PC-9 (cell line): ENCODE measurements around the gene ILDR1. TPM values are rescaled to one million over a fixed set of nuclear protein-coding genes. Genes with fewer than 3 reads are reported as not detected.

Source experiments
- BruUV-seq: library from RNA; stranded (reverse); fragments of 400-500 nt; replicated peaks from 2 replicates; lab custom pipeline; 2021; lab: Mats Ljungman, UMichigan
- CTCF ChIA-PET: fragments of 300-600 bp; sonication (Branson Sonifier 250); formaldehyde crosslinking; loops from one replicate; lab custom pipeline; 2022; ENCODE audit warnings: antibody characterized with exemption; lab: Charles Lee
- POLR2A ChIA-PET: fragments of 300-600 bp; sonication (Branson Sonifier 250); formaldehyde crosslinking; loops from one replicate; lab custom pipeline; 2022; ENCODE audit warnings: antibody characterized with exemption; ENCODE audit not compliant: unreplicated experiment; lab: Charles Lee
- DNase-seq, 2 experiments: peaks; one replicate each; pipeline versions ENCODE4 v3.0.0 to v3.0.0-alpha.2; 2015 to 2022; ENCODE audit warnings: mixed read lengths in 1 of 2
- H2AFZ ChIP-seq: fragments of 200-600 bp; sonication (generic); 2 replicates; pipeline ENCODE4 v1.8.1; 2017; ENCODE audit warnings: antibody characterized with exemption
- H3F3A ChIP-seq: fragments of 200-600 bp; sonication (generic); 2 replicates; pipeline ENCODE4 v1.8.1; 2017; ENCODE audit warnings: antibody characterized with exemption, mild to moderate bottlenecking, low read depth; ENCODE audit not compliant: insufficient read depth
- H3K27ac ChIP-seq: fragments of 200-600 bp; sonication (generic); 2 replicates; pipeline ENCODE4 v1.6.1; 2016; ENCODE audit warnings: mixed run types
- H3K27me3 ChIP-seq: fragments of 200-600 bp; sonication (generic); 2 replicates; pipeline ENCODE4 v1.6.1; 2016; ENCODE audit warnings: low read depth, mixed run types; ENCODE audit not compliant: insufficient read depth
- H3K36me3 ChIP-seq: fragments of 200-600 bp; sonication (generic); 2 replicates; pipeline ENCODE4 v1.6.1; 2016; ENCODE audit warnings: low read depth, mixed run types
- H3K4me1 ChIP-seq: fragments of 200-600 bp; sonication (generic); replicated peaks from 2 replicates; pipeline ENCODE4 v1.6.1; 2016; ENCODE audit warnings: mixed run types; ENCODE audit not compliant: insufficient read depth
- H3K4me2 ChIP-seq: fragments of 200-600 bp; sonication (generic); 2 replicates; pipeline ENCODE4 v1.6.1; 2017; ENCODE audit warnings: mixed run types
- H3K4me3 ChIP-seq: fragments of 200-600 bp; sonication (generic); 2 replicates; pipeline ENCODE4 v1.6.1; 2016; ENCODE audit warnings: mixed run types
- H3K79me2 ChIP-seq: fragments of 200-600 bp; sonication (generic); 2 replicates; pipeline ENCODE4 v1.6.1; 2017; ENCODE audit warnings: low read depth, mixed run types
- H3K9me2 ChIP-seq: fragments of 200-600 bp; sonication (generic); 2 replicates; pipeline ENCODE4 v1.8.1; 2017; ENCODE audit warnings: mild to moderate bottlenecking; ENCODE audit not compliant: insufficient read depth
- H3K9me3 ChIP-seq: fragments of 200-600 bp; sonication (generic); 2 replicates; pipeline ENCODE4 v1.8.1; 2016; ENCODE audit warnings: low read depth; ENCODE audit not compliant: insufficient read depth
- H4K20me1 ChIP-seq: fragments of 200-600 bp; sonication (generic); 2 replicates; pipeline ENCODE4 v1.8.1; 2017; ENCODE audit not compliant: insufficient read depth
- CTCF ChIP-seq: fragments of 200-600 bp; sonication (generic); conservative IDR thresholded peaks from 2 replicates; pipeline ENCODE4 v1.6.1; 2017; ENCODE audit warnings: mixed run types, antibody characterized with exemption, mild to moderate bottlenecking, moderate library complexity
- EZH2 ChIP-seq: fragments of 200-600 bp; sonication (generic); IDR thresholded peaks from 2 replicates; pipeline ENCODE4 v1.8.0; 2017; ENCODE audit warnings: antibody characterized with exemption, low read depth
- intact Hi-C: fragments of 100-400 bp; cut with micrococcal nuclease; formaldehyde crosslinking; loops from one replicate; pipeline ENCODE4 v1.10.0; 2022; ENCODE audit not compliant: unreplicated experiment
- total RNA-seq: library from RNA; stranded (reverse); gene quantifications from 2 replicates; pipeline ENCODE4 v1.2.3, GENCODE V29; 2021

ILDR1 gene
- total RNA-seq, 1 experiment from 2014 or later: 5.1 TPM

- TF ChIP-seq CTCF (no peak), EZH2 (no peak)
- Histone ChIP-seq H3K4me1 (no peaks in the 10 kb centered on the region), H3K36me3 (no peaks in the 10 kb centered on the region), H2AFZ (no peak overlapping the region), H3K27me3 (no peaks in the 10 kb centered on the region), H4K20me1 (no peaks in the 10 kb centered on the region), H3K4me3 (no peak overlapping the region), H3F3A (no peaks in the 10 kb centered on the region), H3K9me2 (no peaks in the 10 kb centered on the region), H3K79me2 (no peaks in the 10 kb centered on the region), H3K27ac (no peak overlapping the region), H3K4me2 (no peak overlapping the region), H3K9me3 (no peaks in the 10 kb centered on the region)
- no peak for DNase-seq
- ChIA-PET POLR2A (interaction anchor here (0.6 kb wide), 2 partner anchors 444 to 1415 kb away, joined by 4 to 8 read pairs; no protein-coding TSS in a partner anchor), CTCF (no interaction called here)
- BruUV-seq: no TSS peak
- intact Hi-C loops: no loop called here
Observed at GRCh38 chr3:122011396-122011795, 10.7 kb downstream of the ILDR1 start.

GRCh38 chr3:122010506-122010905 lies 11.5 kb downstream of the ILDR1 start:
- ChIA-PET CTCF (no interaction called here), POLR2A (no interaction called here)
- BruUV-seq: no TSS peak
- no peaks in the 10 kb centered on the region for H4K20me1 ChIP-seq
- H3K36me3 ChIP-seq: no peaks in the 10 kb centered on the region
- H3K4me1 ChIP-seq: no peaks in the 10 kb centered on the region
- H3K27ac ChIP-seq: no peak overlapping the region
- no peaks in the 10 kb centered on the region for H3K79me2 ChIP-seq
- intact Hi-C loops: no loop called here
- H3K4me3 ChIP-seq: no peak overlapping the region
- no peak for TF ChIP-seq EZH2
- no peak for TF ChIP-seq CTCF
- no peaks in the 10 kb centered on the region for H3K9me3 ChIP-seq
- H3K27me3 ChIP-seq: no peaks in the 10 kb centered on the region
- no peak for DNase-seq
- H3K9me2 ChIP-seq: no peaks in the 10 kb centered on the region
- H2AFZ ChIP-seq: no peak overlapping the region
- no peaks in the 10 kb centered on the region for H3F3A ChIP-seq
- no peak overlapping the region for H3K4me2 ChIP-seq

- TF ChIP-seq CTCF (no peak), EZH2 (no peak)
- POLR2A ChIA-PET: no interaction called here
- Histone ChIP-seq H3K9me3 (no peaks in the 10 kb centered on the region), H3K4me3 (no peak overlapping the region), H3K36me3 (no peaks in the 10 kb centered on the region), H3K27ac (no peak overlapping the region), H3K27me3 (no peaks in the 10 kb centered on the region), H3F3A (no peaks in the 10 kb centered on the region), H3K4me1 (no peaks in the 10 kb centered on the region), H3K9me2 (no peaks in the 10 kb centered on the region), H2AFZ (no peak overlapping the region), H3K4me2 (no peak overlapping the region), H4K20me1 (no peaks in the 10 kb centered on the region), H3K79me2 (no peaks in the 10 kb centered on the region)
- intact Hi-C loops: no loop called here
- no peak for DNase-seq
- BruUV-seq: no TSS peak
- CTCF ChIA-PET: interaction anchor here (0.7 kb wide), 1 partner anchor 138 kb away, joined by 3 read pairs; no protein-coding TSS in a partner anchor
Observed at GRCh38 chr3:122008166-122008565, 13.9 kb downstream of the ILDR1 start.
